NCI-H1048 (cell line): ENCODE measurements around the gene FYB1.
"Not testable (repeated sequence)": the region's sequence is repeated elsewhere in the genome, so short reads cannot be mapped to it uniquely, and the experiment has no call there.

Experiments used
- DNase-seq: peaks from one replicate; lab custom pipeline; 2025; lab: John Stamatoyannopoulos, UW

Gene FYB1

DNA sequence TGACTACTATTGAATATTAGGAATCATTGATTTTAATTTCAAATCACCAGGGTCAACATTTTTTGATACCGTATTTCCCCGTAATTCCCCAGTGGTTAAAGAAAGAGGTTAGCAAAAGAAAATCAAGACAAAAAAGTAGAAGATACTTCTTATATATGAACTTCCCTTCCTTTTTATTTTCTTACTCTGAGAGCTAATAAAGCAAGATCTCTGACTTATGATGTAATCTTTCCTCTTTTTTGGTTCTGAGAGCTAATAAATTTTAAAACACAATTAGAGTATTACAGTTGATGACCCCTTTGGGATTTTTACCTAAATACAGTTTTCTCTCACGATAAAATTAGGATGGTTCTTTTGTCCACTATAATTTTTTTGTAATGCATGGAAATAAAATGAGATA, 9.2 kb upstream of the FYB1 start:
- DNase-seq: no peak

DNA sequence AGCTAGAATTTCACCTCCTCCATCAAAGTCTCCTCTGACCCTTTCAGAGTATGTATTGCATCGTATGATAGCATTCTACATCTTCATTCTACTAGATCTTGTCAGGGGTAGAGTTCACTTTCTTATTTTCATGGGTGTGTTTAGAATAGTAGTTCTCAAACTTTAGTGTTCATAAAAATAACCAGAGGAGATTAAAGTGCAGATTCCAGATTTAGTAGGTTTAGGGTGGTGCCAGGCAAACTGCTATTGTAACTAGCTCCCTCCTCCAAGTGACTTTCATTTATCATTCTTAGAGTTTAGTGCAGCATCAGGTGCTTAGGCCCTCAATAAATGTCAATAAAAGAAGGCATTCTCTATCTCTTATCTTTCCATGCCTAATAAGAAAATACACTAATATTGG, 7.2 kb upstream of the FYB1 start:
- DNase-seq: no peak

DNA sequence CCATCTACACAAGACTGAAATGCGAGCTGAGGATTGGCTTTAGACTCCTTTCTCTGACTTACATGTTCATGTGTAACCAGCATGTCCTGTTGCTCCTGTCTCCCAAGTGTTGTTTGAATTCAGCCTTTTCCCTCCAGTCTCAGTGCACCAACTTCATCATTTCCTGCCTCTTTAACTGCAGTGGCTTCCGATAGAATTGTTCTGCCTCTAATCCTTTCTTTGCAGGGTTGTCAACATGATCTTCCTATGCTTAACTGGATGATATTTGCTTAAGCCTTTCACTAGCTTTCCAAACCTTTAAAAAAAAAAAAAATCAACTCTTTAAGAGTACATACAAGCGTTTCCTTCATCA, 6.7 kb upstream of the FYB1 start:
- no peak for DNase-seq

DNA sequence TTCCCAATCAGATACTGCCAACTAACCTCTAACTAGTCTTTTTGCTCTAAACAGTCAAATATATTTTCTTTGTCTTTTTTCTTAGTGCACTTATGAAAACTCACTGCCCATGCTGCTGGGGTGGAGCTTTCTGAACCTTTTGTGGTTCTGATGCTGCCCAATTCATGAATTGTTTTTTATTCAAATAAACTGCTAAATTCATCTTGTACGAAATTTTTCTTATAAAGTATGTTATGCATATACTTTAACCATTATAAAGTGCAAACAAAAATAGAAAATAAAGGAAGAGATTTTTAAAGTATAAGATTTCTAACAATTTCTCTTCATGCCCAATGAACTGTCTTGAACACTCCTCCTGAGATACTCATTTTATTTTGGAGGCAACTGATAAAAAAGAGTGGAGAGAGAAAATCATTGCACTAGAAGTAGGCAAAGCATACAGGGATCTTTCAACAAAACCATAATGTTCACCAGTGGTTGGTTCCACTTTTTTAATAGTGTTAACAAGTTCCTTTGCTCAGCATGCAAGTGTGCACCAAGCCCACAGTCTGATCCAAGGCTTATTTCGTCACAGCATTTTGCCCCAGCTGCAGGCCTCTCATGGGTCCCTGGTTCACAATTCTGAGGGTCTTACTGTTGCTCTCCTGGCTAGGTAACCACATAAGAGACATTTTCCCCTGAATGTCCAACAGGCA, 6.2 kb upstream of the FYB1 start:
- DNase-seq: no peak

DNA sequence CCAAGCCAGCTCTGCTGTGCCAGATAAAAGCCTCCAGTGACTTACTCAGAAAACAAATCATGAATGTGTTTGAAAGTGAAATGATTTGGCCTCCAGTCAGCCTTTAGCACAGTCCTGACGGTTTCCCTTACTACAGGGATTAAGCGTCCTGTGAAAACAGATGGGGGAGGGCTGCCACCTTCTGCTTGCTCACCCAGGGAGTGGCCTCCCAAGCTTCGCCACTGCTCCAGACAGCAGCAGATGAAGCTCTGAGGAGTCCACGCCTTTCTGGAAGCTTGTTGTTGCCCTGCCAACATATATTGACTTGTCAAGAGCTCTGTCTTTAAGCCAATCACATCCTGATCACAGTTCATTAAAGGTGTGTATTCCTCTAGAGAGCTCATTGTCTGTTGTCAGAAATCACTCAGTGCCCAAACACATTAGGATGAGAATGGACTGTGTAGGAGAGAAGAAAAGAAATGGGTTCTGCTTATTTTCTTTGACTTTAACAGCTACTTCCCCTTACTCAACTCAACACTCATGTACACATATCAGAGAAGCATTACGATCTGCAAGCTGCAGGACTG, 4.9 kb upstream of the FYB1 start:
- DNase-seq: no peak

DNA sequence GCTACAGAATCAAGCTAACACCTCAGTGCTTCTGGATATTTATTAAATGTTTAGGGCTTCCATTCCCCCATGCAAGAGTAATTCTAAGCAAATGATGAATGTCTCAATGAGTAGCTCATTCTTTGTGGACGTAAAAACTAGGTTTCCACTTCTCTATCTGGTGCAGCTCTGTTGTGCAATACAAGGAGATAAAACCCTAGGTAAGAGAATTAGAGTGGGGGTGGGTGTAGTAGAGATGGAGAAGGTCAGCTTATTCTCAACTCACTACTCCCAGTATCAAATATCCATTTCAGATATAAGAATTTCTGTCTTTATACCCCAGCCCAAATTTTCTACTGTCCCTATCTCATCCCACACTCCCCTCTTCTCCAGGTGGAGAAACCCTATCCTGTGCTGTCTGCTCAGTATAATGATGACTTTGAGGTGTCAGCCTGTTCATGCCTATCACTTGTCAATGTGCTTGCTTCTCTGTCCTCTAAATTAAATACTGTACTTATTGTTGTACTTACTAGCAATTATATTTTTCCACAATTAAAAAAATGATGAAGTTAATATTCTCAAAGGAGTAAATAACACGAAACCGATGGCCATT, 4.3 kb upstream of the FYB1 start:
- DNase-seq: no peak

DNA sequence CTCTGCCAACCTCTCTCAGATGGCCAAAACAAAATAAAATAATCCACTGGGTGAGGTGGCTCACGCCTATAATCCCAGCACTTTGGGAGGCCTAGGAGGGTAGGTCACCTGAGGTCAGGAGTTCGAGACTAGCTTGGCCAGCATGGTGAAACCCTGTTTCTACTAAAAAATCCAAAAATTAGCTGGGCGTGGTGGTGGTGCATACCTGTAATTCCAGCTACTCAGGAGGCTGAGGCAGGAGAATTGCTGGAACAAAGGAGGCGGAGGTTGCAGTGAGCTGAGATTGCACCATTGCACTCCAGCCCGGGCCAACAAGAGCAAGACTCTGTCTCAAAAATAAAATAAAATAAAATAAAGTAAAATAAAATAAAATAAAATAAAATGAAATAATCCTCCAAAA, 2.3 kb upstream of the FYB1 start:
- not testable (repeated sequence) for DNase-seq

DNA sequence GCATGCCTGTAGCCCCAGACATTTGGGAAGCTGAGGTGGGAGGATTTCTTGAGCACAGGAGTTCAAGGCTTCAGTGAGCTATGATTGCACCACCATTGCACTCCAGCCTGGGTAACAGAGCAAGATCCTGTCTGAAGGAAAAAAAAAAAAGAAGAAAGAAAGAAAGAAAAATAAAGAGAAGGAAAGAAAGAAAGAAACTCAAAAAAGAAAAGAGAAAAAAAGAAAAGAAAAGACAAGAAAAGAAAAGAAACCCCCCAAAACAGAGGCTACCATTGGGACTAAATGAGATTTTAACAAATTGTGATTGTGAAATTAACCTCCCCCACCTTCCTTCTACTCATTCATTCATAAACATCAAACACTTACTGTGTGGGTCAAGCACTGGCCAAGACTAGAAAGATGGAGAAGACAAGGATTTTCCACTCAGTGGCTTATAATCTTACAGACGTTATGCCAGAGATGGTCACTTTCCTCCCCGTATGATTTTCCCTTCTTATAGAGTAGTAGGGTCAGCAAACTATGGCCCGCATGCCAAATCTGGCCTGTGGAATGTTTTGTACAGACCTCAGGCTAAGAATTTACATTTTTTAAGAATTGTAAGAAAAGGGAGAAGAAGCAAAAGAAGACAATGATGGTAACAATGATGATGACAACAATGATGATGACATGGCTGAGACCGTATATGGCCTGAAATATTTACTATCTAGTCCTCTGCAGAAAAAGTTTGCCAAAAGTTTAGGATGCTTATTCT, 1.1 kb upstream of the FYB1 start:
- DNase-seq: no peak

DNA sequence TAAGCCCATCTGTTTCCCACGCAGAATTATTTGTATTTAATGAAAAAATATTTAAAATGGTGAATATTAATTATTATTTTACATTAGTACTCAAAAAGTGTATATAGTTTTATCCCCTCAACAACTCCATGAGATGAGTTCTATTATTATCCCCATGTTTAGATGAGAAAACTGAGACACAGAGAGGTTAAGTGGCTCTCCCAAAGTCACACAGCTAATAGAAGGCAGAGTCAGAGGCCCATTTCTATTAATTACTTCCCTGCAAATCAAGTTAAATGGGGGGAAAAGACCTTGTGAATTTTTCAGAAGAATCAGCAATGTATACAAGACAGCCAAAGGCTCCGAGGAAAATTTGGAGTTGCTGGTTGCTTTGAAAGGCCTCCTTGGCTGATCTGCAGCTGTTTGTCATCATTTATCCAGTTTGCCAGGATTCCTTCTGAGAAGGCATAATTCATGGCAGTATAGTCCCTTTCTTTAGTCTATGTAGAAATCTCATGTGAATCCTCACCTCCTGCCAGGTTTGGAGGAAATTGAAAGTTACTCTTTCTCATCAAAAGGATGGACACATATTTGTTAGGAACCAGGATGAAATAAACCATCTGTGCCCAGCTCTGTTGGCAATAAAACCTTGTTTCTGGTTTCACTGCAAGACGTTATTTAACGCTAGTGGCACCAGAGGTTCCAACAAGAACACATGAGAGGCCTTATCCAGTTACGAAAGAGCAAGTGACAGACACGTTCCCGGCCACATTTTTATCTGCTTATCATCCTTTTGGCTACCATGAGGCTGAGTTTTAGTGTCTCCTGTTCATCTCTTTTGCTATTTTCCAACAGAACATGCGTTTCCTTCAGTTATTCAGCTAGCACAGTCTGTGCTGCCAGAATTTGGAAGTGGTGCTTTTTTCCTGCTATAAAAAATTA, 621 bp downstream of the FYB1 start:
- no peak for DNase-seq

DNA sequence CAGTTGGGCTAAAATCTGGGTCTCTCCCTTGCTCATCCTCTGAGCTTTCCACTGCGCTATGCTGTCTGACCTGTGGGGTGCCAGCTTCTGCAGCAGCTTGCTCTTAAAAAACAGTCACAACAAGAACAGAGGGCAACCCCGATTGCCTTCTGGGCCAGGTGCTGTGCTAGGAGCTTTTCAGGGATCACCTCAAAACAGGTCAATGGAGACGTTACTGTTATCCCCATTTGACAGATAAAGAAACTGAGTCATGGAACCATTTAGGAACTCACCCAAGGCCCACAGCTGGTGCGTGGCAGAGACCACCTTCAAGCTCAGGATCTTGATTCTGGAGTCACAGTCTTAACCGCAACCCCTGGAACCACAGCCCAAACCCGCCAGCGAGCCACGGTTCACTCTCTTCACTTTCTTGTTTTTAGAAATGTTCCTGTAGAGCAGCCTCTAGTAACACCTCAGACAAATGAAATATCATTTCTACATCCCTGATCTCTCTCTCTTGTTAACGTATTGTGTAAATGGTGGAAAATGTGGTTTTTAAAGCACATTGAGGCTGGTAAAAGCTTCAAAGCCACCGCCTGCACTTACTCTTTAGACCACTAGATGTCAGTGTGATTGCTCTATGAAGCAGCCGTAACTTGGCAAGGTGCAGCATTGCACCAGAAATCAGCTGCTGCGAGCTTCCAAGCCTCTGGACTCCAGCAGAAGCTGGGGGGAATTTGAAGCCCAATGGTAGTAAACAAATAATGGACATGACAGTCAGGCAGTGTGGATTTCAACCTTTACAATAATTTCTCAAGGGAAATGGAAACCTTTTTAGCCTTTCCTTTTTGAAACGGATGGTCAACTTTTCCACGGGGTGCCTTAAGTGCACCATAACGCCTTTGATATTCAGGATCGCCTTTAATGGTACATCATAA, 1.7 kb downstream of the FYB1 start:
- no peak for DNase-seq

DNA sequence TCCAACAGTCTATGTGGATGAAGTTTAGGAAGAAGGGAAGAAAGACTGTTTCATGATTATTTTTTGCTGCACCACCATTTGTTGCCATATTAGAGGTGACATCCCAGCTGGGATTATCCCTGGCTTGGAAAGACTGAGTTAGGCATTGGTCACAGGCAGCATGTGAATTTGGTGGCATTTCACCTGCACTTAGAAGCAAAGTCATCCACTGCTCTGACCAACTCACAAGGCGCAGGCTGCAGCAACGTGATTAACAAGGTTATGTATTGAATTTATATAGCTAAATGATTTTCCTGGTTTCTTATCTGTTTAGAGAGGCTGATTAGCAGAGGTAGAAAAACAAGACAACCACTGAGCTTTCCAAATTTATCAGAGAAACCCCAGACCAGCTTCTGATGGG, 2.7 kb downstream of the FYB1 start:
- DNase-seq: no peak

DNA sequence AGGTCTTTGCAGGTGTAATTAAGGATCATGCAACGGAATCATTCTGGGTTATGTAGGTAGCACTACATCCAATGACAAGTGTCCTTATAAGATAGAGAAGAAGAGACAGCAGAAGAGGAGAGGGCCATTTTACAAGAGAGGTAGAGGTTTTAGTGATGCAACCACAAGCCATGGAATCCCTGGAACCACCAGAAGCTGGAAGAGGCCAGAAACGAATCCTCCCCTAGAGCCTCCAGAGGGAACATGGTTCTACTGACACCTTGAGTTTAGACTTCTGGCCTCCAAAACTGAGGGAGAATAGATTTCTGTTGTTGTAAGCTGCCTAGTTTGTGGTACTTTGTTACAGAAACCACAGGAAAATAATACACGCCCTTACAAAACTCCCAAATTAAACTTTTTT, 3.5 kb downstream of the FYB1 start:
- DNase-seq: no peak

DNA sequence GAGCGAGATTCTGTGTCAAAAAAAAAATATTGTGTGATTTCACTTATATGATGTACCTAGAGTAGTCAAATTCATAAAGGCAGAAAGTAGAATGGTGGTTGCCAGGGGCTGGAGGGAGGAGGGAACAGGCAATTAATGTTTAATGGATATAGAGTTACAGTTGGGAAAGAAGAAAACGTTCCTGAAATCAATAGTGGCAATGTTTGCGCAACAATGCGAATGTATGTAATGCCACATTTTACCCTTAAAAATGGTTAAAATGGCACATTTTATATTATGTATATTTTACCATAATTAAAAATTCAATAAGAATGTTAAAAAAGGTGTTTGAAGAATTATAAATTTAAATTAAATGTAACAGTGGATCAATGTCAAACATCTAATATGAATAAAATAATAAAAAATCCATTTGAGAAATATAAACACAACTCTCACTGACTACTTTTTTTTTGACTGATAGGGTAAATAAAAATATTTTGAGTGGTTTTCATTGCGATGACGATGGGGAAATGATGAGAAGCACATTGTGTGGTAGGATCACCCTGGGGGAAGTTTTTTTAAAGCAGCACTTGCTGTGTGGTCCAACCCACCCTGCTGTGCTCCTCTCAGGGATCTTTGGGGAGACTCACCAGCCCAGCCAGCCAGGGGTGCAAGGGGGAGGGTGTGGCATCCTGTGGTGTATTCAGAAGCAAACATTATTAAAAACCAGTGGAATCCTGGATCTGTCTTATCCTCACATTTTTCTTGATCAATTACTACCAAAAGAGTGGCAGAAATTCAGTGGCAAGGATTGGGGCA, 4.3 kb downstream of the FYB1 start:
- no peak for DNase-seq

DNA sequence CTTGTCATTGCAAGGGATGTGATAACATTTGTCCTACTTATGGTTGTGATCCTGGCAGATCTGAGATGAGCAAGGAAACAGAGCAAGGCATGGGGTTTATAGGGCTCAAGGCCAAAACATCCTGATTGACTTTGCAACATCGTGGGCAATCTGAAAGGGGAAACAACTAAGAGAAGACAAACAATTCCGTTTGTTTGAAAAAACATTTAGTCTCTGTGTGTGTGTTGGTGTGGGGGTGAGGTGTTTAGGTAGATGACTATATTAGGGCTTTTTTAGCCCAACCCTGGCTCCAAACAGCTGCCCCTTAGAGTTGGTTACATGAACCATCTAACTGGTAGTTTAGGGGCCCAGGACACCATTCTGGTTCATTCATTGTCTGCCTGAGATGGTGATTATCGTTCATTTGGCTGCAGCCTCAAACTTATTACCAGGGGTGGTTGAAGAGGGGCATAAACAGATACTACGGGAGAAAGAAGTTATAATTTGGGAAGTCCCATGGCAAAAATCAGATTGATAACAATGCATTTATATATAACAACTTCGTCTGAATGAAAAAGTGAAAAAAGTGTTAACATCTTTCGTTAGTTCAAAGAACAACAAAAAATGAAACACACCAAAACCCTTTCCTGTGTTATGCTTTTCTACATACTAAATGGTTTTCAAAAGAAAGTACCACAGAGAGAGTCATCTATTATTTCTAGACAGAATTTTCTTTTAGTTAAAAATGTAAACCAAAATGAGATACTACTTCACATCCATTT, 5.7 kb downstream of the FYB1 start:
- DNase-seq: no peak

DNA sequence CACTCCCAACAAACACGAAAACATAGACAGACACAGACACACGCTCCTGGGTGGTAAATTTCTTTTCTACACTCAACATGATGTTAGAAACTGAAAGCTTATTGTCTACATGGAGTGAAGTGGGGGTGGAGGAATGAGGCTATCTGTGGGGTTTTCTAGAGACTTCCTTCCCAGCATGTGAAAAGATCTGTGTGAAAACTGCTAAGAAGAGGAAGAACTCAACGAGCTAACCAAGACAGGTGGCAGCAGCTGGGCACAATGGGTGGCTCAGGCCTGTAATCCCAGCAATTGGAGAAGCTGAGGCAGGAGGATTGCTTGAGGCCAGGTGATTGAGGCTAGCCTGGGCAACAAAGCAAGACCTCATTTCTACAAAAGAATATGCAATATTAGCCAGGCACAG, 7.6 kb downstream of the FYB1 start:
- no peak for DNase-seq

DNA sequence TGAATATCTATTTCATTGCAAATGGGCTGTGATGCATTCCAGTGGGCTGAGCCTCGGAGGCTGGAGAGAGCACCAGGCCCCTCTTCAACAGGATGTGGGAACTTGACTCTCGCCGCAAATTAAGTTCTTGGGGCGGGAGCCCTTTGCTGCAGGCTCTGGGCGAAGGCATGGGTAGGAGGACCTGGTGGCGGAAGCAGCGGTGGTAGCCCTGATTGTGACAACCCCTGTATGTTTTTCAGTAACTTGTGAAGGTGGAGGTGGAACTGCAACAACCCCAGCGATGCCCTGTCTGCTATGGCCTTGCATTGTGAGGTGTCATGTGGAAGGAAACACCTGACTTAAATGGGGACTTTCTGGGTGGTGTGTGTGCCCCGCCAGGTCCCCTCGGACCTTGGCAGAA, 9.4 kb downstream of the FYB1 start:
- no peak for DNase-seq

DNA sequence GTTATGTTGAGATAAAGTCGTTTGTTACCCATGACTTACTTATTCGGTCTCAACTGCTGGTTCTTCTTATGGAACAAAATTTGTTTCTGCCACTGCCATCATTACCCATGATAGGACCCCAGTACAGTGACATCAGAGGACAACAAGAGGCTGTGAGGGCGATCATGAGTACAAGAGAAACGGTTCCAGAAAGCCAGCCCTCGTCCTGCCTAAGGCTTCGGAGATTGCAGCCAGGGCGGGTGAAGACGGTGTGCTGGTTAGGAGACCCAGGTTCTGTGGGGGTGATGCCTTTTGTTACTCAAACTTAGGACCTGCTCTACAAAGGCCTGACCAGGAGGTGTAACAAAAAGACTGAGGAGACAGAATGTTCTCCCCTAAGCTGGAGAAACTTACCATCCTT, 10.9 kb downstream of the FYB1 start:
- DNase-seq: no peak

DNA sequence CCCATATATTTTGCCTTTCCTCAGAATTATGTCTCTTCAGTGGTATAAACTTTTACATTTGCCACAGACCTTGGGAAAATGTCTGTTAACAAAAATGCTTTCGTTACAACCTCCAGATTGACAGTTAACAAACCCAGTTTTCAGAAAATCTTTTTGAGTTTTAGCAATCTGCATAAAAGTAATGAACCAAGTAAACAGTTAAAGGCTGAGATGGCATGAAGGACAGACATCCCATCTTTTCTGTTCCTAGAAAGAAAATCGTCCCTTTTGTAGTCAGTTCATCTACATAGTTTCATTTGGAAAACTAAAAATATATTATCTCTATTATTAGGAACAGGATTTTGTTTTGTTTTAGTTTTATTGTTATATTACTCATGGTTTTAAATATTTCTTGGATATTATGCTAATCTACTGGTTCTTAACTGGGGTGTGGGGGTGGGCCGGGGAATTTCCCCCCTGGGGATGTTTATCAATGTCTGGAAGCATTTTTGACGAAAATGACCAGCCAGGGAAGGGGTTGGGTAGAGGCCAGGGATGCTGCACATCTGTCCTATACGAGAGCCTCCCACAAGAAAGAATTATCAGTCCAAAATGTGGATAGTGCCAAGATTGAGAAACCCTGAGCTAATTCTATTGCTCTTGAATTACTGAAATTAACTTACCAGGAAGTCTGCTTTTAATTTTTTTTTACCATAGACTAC, 11.9 kb downstream of the FYB1 start:
- DNase-seq: no peak
